HG03460 (cell line): ENCODE measurements around the gene CEBPZ.
"Not testable (repeated sequence)": the region's sequence is repeated elsewhere in the genome, so short reads cannot be mapped to it uniquely, and the experiment has no call there.

ENCODE experiments used
- ATAC-seq: cut with Tn5 transposase; IDR thresholded peaks from one replicate; pipeline ENCODE4 v1.9.1; 2021; ENCODE audit not compliant: unreplicated experiment

CEBPZ gene

DNA sequence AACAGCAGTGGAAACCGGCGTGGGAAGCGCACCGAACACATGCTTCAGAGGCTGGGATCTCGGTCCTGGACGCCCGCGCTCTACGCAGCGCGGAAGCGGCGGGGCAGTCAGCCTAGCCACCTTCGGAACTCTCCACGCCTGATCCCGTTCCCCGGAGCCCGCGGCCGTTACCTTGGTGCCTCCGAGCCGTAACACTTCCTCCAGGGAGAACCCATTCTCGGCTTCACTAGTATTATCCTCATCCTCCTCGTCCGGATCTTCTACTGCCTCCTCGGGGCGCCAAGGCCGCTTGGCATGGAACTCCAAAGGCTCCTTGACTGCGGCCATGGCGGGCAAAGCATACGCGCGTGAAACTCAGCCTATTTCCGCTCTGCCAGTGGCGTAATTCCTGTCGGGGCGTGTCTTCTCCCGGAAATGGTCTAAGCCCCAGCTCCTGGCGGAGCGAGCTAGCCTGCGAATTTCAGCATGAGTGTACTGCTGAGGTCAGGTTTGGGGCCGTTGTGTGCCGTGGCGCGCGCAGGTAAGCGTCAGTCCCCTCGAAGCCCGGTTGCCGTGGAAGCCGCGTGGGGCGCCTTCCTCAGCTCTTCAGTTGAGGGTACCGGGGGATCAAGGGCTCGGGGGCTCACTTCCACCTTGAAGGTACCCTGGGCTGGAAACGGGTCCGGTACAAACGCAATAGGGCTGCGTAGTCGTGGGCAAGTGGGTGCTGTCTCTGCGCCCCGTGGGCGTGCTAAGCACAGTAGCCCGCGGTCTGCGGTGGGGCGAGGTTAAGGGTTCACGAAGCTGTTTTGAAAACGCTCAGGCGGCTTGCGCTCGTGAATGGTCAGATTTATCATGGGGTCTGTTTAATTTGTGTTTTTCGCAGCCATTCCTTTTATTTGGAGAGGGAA, at the start of gene CEBPZ, which contains the start of gene NDUFAF7:
Gene CEBPZ (minus strand): TSS at position 356 of the 890 bp plus-strand sequence. CDS start 29 bp downstream, at position 327.
Gene NDUFAF7 (plus strand): TSS at position 418 of the 890 bp plus-strand sequence. CDS start 48 bp downstream, at position 466.
- ATAC-seq, result peak; percentile 94

- no peak for ATAC-seq
Measured at GRCh38 chr2:37276291-37276690, 44.9 kb upstream of the CEBPZ start.

DNA sequence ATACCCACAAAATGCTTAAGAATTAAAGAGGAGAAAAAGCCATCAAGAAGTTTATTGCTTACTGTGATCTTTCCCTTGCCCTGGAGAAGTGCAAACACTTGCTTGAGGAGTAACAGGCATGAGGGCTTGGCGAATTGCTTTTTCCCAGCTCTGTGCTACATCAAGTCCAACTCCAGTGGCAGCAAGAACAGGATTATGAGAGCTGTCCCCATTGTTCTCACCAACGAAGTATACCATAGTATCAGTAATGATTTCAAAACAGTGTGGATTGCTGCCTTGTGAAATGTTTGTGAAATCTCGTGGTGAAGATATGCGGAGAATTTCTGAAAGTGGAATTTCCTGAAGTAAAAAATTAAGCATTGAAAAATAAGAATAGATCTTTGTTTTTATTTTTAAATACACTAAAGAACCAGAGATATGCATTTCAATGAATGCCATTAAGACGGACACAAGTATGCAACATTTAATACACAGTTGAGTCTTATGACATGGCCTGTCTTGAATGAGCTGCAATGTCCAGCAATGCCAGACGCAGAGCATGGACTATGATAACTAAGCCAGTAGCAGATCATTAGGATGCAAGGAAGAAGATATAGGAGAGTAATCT, 43.1 kb upstream of the CEBPZ start:
- no peak for ATAC-seq

DNA sequence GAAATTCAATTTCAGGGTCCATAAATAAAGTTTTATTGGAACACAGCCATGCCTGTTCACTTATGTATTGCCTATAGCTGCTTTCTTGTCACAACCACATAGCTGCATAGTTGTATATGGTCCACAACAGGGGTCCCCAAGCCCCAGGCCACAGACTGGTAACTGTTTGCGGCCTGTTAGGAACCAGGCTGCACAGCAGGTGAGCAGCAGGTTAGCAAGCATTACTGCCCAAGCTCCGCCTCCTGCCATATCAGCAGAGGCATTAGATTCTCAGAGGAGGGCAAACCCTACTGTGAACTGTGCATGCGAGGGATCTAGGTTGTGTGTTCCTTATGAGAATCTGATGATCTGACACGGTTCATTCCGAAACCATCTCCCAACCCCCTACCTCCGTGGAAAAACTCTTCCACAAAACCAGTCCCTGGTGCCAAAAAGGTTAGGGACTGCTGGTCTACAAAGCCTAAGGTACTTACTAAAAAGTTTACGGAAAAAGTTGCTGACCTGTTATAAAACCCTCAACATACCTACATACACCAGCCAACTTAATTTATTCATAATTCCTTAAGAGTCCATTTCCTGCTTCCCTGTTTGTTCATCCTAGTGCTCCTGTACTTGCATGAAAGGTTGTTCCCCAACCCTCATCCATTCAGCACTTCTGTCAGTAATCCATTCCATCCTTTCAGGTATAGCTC, 40.1 kb upstream of the CEBPZ start:
- no peak for ATAC-seq

DNA sequence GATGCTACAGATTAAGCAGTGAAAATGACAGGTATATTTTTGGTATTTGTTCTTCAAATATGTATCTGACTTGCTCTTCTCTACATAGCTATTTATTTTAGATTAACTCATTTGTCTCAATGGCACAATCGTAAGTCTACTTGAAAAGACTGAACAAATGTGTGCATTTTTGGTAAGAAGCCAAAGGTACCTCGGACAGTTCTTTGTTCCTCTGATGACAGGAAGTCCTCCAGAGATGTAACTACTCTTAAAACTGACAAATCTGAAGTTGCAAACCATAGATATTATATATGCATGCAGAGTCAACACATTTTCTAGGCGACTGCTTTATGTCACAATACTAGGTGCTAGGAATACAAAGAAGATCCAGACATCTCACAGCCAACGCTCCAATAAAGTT, 36.7 kb upstream of the CEBPZ start:
- no peak for ATAC-seq

- no peak for ATAC-seq
Measured at GRCh38 chr2:37267685-37268084, 36.3 kb upstream of the CEBPZ start.

DNA sequence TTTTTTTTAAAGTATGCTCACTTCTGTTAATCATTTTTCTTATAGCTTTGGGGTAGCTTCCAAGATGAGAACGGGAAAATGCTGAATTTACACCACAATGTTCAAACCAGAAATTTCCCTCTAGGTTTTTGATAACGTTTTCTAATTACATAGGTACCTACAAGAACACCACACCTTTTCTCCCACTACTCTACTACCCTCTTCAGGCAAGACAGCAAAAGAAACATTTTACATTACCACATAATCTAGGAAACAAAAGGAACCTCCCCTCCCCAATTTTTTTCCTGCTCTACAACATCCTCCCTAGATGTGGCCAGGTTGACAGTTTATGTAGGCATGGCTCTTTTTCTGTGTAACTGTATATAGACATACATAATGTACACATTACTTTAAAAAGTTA, 32.4 kb upstream of the CEBPZ start:
- ATAC-seq, result no peak

DNA sequence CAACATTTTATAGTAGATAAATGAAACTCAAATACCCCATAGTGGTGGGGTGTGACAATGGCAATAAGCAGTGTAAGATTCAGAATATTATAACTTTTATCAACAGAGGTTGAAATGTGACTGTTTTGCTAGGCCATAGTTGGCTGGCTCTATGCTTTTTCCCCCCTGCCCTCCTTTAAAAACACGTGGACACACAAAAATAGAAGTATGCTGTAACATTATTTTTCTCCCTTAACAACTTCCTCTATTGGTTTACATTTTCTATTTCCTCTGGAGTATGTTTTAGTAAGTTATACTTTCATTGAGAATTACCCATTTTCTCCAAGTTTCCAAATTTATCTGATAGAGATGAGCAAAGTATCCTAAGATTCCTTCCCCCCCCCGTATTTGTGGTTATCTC, 31.1 kb upstream of the CEBPZ start:
- ATAC-seq, result no peak

DNA sequence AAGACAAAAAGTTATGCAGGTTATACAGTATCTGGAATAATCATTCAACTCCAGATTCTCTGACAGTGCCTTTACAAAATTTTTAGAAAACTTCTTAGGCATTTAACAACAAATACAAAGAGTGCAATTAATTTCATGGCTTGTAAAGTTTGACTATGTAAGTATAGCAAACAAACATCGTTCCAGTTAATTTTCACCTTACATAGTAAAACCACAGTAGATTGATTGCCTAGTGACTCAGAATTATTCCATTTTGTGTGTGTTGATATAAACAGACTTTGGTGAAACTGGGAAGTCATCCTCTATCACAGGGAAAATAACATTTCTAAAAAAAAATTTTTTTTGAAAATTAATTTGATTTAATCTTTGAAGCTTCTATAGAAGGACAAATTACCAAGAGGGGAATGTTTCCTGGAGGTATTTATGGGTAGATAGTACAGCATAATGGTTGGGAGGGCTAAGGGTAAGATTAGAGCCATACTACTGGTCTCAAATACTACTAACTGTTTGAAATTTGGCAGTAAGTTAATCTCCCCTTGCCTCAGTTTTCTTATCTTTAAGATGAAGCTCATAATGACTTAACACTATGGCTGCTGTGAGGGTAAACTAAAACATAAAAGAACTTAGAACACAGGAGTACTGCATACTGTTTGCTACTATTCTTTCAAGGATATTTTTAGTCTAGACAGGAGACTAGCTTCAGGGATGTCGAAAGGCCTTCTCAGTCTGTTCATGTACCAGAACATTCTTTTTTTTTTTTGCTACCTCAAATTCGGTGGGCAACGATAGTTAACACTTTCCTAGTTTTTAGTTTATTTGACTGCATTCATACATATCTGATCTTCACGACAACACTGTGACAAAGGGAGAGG, 19.7 kb upstream of the CEBPZ start:
- no peak for ATAC-seq

GRCh38 chr2:37246205-37246604, 14.8 kb upstream of the CEBPZ start:
- ATAC-seq, result no peak

- ATAC-seq, result no peak
Measured at GRCh38 chr2:37244755-37245154, 13.4 kb upstream of the CEBPZ start.

- peak; percentile 89 for ATAC-seq
Measured at GRCh38 chr2:37244017-37244416, 12.6 kb upstream of the CEBPZ start.

DNA sequence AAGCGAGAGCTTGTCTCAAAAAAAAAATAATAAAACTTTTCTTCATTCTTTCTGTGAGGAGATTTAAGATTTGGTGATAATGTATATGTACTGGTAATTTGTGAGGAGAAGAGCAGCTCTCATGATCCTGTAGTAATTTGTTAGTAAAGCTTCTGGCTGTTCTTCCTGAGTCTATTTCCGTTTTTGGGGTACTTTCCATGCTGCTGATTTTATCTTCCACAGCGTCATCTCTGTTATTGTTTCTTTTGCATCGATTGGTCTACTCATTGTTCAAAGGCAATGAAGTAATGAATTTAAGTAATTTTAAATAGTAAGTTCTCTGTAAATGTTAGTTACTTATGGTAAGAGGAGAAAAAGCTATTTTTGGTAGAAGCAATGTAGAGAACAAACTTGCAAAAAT, 12.0 kb upstream of the CEBPZ start:
- ATAC-seq, result no peak

DNA sequence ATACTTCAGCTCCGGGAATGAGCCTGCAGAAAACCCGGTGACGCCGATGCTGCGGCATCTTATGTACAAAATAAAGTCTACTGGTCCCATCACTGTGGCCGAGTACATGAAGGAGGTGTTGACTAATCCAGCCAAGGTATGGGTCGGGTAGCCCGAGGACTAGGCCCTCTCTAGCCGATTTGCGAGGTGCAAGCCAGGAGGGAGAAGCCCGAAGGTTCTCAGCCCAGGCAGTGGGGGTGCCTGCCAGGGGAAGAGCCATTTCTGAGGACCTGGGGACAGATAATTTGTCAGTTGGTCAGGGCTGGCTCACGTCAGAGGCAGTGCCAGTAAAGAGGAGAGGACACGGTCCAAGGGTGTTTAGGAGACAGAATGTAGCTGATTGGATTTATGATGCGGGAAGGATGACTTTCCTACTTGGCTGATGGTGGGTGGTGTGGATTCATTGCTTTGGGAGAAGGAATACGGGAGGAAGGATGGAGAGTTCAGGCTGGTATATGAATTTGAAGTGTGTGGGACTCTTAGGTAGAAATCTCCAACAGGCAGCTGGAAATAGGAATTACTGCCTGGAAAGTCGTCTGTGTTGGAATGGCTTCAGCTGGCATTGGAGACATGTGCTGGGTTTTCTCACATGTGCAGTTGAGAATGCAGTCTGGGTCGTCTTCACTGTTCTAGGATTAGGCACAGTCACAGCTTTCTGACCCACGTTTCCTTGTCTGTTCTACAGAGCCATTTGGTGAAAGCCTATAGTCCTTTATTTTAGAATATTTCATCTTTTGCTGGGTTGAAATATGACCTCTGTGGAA, 936 bp upstream of the CEBPZ start:
- peak; percentile 6 for ATAC-seq

DNA sequence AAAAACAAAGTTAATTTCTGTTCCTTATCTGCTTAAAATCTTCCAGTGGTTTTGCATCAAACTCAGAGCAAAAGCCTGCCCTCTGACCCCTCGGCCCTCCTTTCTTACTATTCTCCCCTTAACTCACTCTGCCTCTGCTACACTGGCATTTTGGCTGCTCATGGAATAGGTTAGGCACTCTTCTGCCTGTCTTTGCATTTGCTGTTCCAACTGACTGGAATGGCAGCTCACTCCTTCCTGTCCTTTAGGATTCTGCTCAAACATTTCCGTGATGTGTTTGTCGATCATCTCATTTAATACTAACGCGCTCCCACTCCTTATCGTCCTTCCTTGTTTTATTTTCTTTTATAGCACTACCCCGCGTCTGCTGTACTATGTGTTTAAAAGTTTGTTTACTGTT, 815 bp downstream of the CEBPZ start:
- ATAC-seq, result no peak

- no peak for ATAC-seq
Measured at GRCh38 chr2:37228788-37229187, 2.6 kb downstream of the CEBPZ start.

DNA sequence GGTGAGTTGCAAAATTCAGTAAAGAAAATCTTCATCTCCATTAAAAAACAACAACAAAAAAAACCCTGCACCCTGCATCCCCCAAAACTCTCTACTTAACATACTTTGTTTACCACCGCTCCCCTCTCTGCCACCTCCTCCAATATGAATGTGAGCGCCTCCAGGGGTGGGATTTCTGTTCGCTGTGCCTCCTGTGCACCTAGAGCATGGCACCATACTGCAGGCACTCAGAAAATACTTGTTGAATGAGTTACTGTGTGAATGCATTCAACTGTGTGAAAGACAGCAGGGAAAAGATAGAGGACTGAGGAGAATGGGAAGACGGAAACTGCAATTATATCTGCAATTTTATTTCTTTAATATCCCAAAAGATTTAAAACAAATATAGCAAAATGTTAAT, 4.5 kb downstream of the CEBPZ start:
- ATAC-seq, result no peak

DNA sequence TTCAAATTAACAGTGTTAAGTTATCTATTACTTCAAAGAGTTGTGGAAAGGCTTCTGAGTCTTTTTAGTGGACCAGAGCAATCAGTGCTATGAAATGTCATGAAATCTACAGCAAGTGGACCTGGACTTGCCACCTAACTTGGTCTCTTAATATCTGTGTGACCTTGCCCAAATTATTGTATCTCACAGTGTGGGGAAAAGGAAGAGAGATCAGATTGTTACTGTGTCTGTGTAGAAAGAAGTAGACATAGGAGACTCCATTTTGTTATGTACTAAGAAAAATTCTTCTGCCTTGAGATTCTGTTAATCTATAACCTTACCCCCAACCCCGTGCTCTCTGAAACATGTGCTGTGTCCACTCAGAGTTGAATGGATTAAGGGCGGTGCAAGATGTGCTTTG, 6.3 kb downstream of the CEBPZ start:
- ATAC-seq, result not testable (repeated sequence)

DNA sequence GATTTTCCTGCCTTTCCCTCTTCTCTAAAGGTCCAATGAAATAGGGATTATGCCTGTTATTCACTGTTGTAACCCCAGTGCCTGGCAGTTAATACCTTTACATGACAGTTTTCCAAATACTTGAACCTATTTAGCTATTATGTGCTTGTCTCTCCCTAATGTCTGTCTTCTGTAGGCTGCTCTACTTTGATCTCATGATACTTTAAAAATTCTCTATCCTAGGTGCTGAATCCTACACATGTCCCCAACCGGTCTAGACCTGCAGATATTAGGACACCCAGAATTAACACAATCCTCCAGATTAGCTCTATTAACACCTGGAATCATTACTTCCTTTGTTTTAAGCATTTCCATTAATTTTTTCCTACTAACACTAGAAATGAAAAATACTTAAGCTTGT, 7.3 kb downstream of the CEBPZ start:
- no peak for ATAC-seq

DNA sequence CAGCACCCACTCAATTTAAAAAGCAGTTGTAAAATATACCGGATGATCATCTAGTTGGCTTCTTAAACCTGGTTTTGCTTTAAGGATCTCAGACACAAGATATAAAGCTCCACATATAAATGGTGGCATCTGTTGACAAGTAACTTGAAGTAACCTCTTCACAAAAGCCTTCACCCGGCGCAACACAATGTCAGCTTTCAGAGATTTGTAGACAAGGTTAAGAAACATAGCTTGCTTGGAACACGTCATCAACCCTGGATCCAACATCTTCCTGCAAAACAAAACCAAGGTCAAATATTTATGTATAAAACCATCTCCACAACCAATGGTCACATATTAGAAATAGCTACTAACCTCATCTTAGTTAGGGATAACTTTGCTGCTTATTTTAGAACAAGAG, 8.3 kb downstream of the CEBPZ start:
- no peak for ATAC-seq
